Suppressor macrophage treated with lipopolysaccharide for 1 hour (primary cell): ENCODE results near the gene UPF1.

Experiments
- DNase-seq, 3 donors: peaks; one replicate each; pipeline ENCODE4 v3.0.0-alpha.2; 2020 to 2022

The UPF1 gene

DNA sequence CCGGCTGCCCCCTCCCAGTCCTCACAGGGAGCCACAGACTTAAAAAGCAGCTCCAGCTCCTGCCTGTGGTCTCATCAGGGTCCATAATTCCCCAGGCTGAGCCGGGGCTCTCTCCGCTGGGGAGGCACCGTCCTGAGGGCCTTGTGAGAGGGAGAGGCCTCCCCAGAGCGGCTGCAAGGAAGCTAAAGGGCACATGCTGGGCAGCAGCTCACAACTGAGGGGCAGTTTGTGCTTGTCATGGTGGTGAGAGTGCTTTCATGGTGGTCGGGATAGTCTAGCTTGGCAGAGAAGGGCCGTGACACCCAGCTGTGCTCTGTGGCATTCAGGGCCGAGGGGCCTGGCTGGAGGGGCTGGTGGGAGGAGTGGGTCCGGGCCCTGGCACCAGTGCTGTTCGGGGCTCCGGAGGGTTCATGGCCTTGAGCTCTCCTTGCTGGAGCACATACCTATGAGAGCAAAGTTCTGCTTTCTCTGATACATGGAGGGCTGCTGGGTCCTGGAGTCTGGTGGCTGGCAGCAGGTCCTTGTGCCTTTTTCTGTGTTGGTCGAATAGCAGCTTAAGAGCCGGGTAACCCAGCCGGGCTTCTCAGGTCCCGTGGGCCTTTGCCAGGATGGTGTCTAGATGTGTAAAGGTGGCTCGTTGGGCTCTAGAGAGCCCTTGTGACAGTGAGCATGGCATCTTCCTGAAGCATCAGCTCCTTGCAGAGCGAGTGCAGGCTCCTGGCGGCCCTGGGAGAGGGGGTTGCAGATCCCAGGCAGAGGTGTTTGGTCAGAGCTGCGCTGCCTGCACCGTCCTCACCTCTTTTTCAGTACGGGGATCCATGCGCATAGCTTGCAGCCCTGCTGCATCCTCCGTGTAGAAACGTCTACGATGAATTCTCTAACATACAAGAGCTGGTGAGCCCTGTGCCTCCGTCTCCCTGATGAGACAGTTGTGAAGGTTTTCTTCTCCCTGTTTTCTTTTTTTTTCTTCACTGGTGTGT lies 8.8 kb downstream of the UPF1 start:
- no peak for DNase-seq

- no peak for DNase-seq
Observed at GRCh38 chr19:18841400-18841799, 9.6 kb downstream of the UPF1 start.

DNA sequence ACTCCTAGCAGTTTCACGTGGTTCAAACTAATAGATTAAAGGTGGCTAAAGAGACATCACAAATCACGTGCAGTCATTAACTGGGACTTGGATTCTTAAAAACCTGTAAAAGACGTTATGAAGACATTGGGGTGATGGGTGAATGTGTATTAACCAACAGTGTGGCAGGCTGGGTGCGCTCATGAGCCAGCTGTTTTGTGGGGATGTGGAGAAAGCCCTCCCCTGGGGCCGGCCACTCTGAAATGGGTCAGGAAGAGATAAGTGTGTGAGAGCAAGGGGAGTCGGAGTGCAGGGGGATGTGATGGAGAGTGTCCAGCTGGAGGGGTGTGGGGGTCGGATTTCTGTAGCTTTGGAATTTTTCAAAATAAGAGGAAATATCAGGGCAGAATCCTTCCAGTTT lies 10.4 kb downstream of the UPF1 start:
- no peak for DNase-seq

DNA sequence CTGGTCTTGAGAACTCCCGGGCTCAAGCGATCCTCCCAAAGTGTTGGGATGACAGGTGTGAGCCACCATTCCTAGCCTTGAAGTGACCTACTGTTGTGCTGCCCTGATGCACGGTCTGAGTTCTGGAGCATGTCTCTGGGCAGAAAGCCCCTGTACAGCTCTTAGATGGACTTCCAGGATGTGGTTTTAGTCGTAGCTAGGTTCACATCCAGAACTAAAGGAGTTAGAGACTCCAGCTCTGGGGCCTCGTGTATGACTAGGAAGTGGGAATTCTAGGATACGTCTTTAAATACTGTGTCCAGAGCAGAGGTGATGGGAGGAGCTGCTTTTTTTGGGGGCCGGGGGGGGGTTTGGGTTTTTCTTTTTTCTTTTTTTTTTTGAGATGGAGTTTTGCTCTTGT lies 12.2 kb downstream of the UPF1 start:
- no peak for DNase-seq

DNA sequence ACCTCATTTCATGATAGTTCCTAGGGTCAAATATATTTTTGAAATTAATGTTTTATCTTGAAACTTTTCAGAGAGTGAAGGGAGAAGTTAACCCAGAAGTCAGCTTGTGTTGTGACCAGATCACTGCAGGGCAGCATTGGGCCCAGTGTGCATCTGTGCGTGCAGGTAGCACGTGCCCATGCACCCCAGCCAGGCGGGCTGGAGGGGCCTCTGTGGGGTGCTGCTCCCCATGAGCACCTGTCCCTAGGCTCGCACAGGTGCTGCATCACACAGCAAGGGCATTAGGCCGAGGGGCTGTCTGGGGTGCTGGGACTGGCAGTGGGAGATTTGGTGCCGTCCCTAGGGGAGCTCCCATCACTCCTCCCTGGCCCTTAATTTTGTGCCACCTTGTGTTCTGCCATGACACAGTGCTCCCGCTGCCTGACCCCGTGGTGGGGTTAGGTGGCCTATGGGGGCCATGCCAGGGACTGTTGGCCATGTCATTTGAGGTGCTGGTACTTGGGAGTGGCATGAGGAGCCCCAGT lies 13.1 kb downstream of the UPF1 start:
- no peak for DNase-seq

GRCh38 chr19:18845961-18846360 lies 14.2 kb downstream of the UPF1 start:
- no peak for DNase-seq

- peak; percentile 77 to 90 (median 85) for DNase-seq
Observed at GRCh38 chr19:18846862-18847548, 15.2 kb downstream of the UPF1 start.

- no peak for DNase-seq
Observed at GRCh38 chr19:18847549-18848463, 16.0 kb downstream of the UPF1 start.

DNA sequence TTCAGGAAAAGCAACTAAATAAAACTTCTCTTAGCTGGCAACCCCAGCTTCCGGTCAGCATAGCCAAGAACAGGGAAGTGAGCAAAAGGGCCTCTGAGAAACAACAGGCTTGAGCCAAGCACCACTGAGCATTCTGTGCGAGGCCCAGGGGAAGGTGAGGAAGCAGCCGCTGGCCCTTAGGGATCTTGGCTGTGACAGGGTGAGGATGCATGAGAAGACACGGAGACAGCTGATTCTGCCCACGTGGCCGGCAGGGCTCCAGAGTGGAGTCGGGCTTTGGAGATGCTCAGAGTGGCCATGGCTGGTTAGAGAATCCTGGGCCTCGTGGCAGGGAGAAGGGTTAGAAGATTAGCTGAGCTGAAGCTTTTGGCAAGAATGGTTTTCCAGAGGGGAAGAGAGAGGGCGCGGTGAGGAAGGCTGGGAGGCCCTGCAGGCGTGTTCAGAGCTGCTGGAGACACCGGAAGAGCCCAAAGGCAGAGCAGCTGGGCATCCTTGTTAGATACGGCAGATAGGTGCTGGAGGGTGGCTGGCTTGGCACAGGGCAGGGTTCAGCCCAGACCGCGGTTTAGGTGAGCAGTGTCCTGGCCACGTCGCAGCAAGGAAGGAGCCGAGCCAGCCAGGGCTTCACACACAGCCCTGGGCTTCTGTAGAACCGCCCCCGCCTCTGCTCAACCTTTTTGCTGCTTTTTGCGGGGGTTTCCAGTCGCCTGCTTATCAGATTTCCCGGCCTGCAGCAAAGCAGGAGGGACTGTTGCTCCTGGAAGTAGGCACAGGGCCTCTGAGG lies 17.3 kb downstream of the UPF1 start:
- peak; percentile 85 to 89 (median 86) for DNase-seq

DNA sequence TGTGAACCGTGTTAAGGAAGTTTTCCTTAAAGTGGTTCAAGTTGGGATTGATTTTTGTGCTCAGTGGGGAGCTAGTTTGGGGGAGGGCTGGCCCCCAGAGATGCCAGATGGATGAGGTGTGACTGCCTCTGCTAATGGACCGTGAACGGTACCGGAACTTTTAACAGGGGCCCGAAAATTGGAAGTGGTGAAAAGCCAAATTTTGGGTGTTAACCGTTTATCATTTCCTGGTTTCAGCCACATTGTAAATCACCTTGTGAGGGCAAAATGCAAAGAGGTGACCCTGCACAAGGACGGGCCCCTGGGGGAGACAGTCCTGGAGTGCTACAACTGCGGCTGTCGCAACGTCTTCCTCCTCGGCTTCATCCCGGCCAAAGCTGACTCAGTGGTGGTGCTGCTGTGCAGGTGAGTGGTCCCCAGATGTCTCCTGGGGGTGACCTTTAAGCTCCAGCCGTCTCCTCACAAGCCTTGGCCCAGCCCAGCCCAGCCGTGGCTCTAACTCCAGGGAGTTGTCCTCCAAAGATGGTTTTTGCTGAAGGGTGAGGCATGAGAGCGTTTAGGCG lies 18.2 kb downstream of the UPF1 start:
- DNase-seq, result no peak

GRCh38 chr19:18850471-18851375 lies 19.0 kb downstream of the UPF1 start:
- DNase-seq, result no peak

- DNase-seq, result no peak
Observed at GRCh38 chr19:18851673-18852325, 20.0 kb downstream of the UPF1 start.

- DNase-seq, result no peak
Observed at GRCh38 chr19:18852648-18853047, 20.9 kb downstream of the UPF1 start.

- DNase-seq, result no peak
Observed at GRCh38 chr19:18853755-18854427, 22.1 kb downstream of the UPF1 start.

- no peak for DNase-seq
Observed at GRCh38 chr19:18854982-18855381, 23.2 kb downstream of the UPF1 start.

DNA sequence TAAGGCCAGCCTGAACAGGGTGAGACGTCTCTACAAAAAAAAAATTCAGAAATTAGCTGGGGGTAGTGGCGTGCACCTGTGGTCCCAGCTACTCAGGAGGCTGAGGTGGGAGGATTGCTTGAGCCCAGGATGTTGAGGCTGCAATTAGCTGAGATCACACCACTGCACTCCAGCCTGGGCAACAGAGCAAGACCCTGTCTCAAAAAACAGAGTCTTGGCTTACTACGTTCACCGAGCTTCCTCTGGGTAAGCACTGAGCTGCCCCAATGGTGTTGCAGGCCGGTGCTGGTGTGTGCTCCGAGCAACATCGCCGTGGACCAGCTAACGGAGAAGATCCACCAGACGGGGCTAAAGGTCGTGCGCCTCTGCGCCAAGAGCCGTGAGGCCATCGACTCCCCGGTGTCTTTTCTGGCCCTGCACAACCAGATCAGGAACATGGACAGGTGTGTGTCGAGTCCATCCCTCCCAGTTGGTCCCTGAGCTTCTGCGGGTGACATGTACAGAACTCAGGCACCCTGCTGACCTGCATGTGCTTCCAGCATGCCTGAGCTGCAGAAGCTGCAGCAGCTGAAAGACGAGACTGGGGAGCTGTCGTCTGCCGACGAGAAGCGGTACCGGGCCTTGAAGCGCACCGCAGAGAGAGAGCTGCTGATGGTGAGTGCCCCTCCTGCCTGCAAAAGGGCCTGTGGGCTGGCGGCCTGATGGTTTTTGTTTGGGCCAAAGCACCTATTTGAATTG lies 24.1 kb downstream of the UPF1 start:
- DNase-seq, result no peak

DNA sequence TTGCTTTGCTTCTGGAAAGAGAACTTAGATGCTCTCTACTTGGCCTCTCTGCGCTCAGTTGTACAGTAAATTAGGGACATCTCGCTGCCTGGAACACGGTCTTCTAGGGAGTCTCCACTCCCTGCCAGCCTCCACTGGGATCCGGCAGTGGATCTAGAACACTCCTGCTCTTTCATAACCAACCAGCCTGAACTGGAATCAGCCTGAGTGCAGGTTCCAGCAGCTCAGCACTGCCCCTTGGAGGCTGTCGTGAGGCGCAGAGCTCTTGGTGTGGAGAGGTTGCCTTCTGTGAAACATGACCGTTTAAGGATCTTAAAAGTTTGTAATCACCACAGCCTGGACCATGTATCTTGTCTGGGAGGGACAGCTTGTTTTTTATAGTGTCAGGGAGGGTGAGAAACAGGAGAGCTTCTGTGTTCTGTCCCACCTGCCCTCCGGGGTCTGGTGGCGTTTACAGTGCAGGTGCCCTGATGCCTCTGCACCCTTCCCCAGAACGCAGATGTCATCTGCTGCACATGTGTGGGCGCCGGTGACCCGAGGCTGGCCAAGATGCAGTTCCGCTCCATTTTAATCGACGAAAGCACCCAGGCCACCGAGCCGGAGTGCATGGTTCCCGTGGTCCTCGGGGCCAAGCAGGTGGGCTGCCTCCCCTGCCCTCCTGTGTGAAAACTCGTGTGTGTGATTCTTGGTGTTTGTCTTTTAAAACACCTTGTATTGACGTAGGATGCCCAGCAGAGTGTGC lies 24.8 kb downstream of the UPF1 start:
- DNase-seq, result no peak

GRCh38 chr19:18857223-18857622 lies 25.5 kb downstream of the UPF1 start:
- DNase-seq, result no peak
